Kidney (tissue), 14 donors: ENCODE results near the gene SUGCT. TPM values are rescaled to one million over a fixed set of nuclear protein-coding genes. Genes with fewer than 3 reads are reported as not detected.
A peak's percentile ranks its signal among the peaks of the same experiment; 100 is the strongest.

Source experiments
- DNase-seq, 5 donors: peaks; one replicate each; pipeline ENCODE4 v3.0.0-alpha.2; 2013 to 2020
- FAIRE-seq: peaks from 2 replicates; lab custom pipeline; 2012; peaks lifted over from hg19 to GRCh38; lab: Jason Lieb, UNC
- H3K27ac ChIP-seq, 2 donors: one replicate each; pipeline ENCODE4 v1.7.0; 2013; ENCODE audit warnings: low read depth in 2 of 2, low read length in 2 of 2, inconsistent platforms in 1 of 2
- H3K27me3 ChIP-seq: one replicate; pipeline ENCODE4 v1.7.1; 2013; ENCODE audit warnings: low read length, inconsistent platforms; ENCODE audit not compliant: control insufficient read depth, insufficient read depth
- H3K36me3 ChIP-seq, 3 donors: one replicate each; pipeline versions ENCODE4 v1.7.0 to v1.7.1; 2013; ENCODE audit warnings: low read length in 3 of 3, control low read depth in 1 of 3, inconsistent platforms in 1 of 3; ENCODE audit not compliant: insufficient read depth in 3 of 3, control insufficient read depth in 2 of 3
- H3K4me1 ChIP-seq, 3 donors: one replicate each; pipeline versions ENCODE4 v1.7.0 to v1.7.1; 2013; ENCODE audit warnings: low read length in 3 of 3, inconsistent platforms in 1 of 3, low read depth in 1 of 3; ENCODE audit not compliant: control insufficient read depth in 2 of 3, insufficient read depth in 2 of 3
- H3K4me3 ChIP-seq, 3 donors: one replicate each; pipeline versions ENCODE4 v1.7.0 to v1.8.1; 2013; ENCODE audit warnings: low read length in 3 of 3, control low read depth in 1 of 3, inconsistent platforms in 1 of 3
- H3K9ac ChIP-seq, 3 donors: one replicate each; pipeline versions ENCODE4 v1.7.0 to v1.7.1; 2013; ENCODE audit warnings: low read length in 3 of 3, control low read depth in 1 of 3, inconsistent platforms in 1 of 3
- H3K9me3 ChIP-seq, 3 donors: one replicate each; pipeline versions ENCODE4 v1.7.0 to v1.7.1; 2013; ENCODE audit warnings: low read length in 3 of 3, control low read depth in 1 of 3, inconsistent platforms in 1 of 3; ENCODE audit not compliant: control insufficient read depth in 2 of 3, insufficient read depth in 1 of 3
- intact Hi-C: fragments of 100-400 bp; cut with DNase I; formaldehyde crosslinking; loops from one replicate; pipeline ENCODE4 v1.11.1; 2022
- polyA plus RNA-seq: library from polyadenylated mRNA; stranded (reverse); fragments of 350-450 nt; fragmentation: Illumina TruSeq; extraction: RNeasy Lipid Tissue Mini Kit (QIAGEN cat#74804); gene quantifications from one replicate; pipeline ENCODE4 v1.2.3, GENCODE V29; 2014; ENCODE audit warnings: low read depth, low replicate concordance; ENCODE audit not compliant: insufficient read depth
- total RNA-seq: library from RNA; stranded (reverse); fragmentation: NEBNext Ultra II Directional; extraction: Animal tissue kit (Norgen Biotek cat#: 25700); gene quantifications from one replicate; pipeline ENCODE4 v1.2.1, GENCODE V29; 2021
- TF ChIP-seq, protein P1 (sequence below): IDR thresholded peaks from 3 replicates; pipeline ENCODE4 v1.5.1; 2012; ENCODE audit warnings: mild to moderate bottlenecking, moderate library complexity, borderline replicate concordance; ENCODE audit not compliant: insufficient read depth; ENCODE audit errors: extremely low read depth
- donor health status: control.
- donor health status: control.
- donor health status: control.
- donor health status: control.
- donor health status: control.
- donor health status: DM: yes; HTN: yes; CAD: no.
- donor health status: Normal renal cell carcinoma (clear cell type).

SUGCT gene
- total and polyA plus RNA-seq, 2 donors from 2014 or later, result 7.6 to 45.1 TPM

DNA sequence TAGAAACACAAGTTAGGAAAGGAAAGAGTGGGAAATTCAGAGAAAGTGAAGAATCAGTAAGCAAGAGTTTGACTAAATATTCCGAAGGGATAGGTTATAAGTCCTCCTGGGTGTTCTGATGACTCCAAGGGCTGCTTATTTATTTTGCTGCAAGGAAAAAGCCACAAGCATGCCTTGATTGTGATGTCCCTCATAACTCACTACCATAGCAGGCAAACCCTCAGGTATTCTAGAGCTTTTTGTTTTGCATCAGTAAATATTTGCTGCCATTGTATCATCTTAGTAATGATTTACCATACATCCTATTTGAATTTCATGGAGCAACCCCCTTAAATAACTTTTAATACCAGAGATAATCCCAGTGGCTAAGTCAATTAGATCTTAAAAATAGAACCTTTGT lies 688.1 kb downstream of the SUGCT start:
- Histone ChIP-seq H3K36me3 (no peaks in the 10 kb centered on the region), H3K27ac (no peak overlapping the region), H3K27me3 (no peaks in the 10 kb centered on the region), H3K4me1 (peaks cover 0 to 8% (median 4%) of the 10 kb centered on the region in 3 donors), H3K4me3 (no peak overlapping the region), H3K9ac (no peak overlapping the region), H3K9me3 (no peaks in the 10 kb centered on the region)
- FAIRE-seq (no peak), DNase-seq (no peak)
- intact Hi-C loops, result no loop called here
- TF ChIP-seq, protein P1, sequence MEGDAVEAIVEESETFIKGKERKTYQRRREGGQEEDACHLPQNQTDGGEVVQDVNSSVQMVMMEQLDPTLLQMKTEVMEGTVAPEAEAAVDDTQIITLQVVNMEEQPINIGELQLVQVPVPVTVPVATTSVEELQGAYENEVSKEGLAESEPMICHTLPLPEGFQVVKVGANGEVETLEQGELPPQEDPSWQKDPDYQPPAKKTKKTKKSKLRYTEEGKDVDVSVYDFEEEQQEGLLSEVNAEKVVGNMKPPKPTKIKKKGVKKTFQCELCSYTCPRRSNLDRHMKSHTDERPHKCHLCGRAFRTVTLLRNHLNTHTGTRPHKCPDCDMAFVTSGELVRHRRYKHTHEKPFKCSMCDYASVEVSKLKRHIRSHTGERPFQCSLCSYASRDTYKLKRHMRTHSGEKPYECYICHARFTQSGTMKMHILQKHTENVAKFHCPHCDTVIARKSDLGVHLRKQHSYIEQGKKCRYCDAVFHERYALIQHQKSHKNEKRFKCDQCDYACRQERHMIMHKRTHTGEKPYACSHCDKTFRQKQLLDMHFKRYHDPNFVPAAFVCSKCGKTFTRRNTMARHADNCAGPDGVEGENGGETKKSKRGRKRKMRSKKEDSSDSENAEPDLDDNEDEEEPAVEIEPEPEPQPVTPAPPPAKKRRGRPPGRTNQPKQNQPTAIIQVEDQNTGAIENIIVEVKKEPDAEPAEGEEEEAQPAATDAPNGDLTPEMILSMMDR, result no peak

DNA sequence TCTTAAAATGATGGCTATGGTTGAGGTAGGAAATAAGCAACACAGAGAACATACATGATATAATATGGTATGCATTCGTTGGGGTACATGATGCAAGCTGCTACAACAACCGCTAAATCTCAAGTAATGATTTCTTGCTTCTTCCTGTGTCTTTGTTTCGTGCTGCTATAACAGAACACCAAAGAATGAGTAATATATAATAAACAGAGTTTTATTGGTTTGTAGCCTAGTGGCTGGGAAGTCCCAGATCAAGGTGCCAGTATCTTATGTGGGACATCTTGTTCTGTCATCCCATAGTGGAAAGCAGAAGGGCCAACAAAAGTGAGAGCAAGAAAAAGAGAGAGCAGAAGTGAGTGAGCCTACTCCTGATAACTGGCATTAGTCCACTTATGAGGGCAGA lies 689.7 kb downstream of the SUGCT start:
- no peak for DNase-seq
- no peak overlapping the region for H3K27ac ChIP-seq
- FAIRE-seq, result no peak
- H3K4me3 ChIP-seq, result no peak overlapping the region
- intact Hi-C loops, result no loop called here
- H3K4me1 ChIP-seq, result peaks cover 0 to 11% (median 4%) of the 10 kb centered on the region in 3 donors
- no peaks in the 10 kb centered on the region for H3K9me3 ChIP-seq
- no peak overlapping the region for H3K9ac ChIP-seq
- no peaks in the 10 kb centered on the region for H3K27me3 ChIP-seq
- TF ChIP-seq, protein P1, result no peak
- H3K36me3 ChIP-seq, result no peaks in the 10 kb centered on the region

DNA sequence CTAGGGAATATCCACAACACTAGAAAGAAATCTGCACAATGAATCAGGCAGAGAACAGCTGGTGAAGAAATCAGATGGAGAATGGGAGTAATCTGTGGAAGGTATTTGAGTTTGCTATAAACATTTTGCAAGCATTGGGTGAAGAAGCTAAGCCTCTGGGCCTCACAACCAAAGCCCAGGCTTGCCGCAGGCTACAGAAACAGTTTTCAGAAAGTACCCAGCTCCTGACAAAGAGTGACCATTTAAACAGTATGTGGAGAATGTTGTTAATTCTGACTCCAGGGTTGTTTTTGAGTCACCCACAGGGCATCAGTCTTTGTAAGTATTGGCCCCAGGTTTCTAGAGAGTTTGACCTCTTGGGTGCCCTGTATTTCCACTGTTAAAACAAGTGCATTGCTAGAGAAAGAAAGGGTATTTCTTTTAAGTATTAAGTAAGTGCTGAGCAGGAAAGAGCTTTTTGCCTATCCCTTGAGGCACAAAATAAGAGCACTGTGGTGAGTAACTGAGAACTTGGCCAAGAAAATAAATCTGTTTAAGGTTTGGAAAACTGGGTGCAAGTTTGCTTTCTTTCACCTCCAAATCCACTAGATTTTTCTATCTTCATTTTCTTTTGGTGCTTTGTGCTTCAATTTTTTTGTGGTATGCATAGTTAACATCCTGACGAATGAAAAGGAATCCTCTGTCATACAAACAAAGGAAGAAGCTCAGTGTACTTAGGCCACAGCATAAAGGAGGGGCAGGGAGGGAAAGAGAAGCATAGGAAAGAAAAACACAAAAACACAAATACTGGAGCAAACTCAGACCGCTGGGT lies 691.8 kb downstream of the SUGCT start:
- intact Hi-C loops, result no loop called here
- FAIRE-seq (no peak), DNase-seq (peak in 2 of 5 donors; percentile 1 to 10)
- Histone ChIP-seq H3K36me3 (no peaks in the 10 kb centered on the region), H3K4me3 (no peak overlapping the region), H3K27me3 (no peaks in the 10 kb centered on the region), H3K9me3 (no peaks in the 10 kb centered on the region), H3K9ac (no peak overlapping the region), H3K27ac (no peak overlapping the region), H3K4me1 (peaks cover 0 to 11% (median 4%) of the 10 kb centered on the region in 3 donors)
- TF ChIP-seq, protein P1, result no peak
